HEK293T (cell line): Measurements from ENCODE around the gene PRPSAP1.

Experiments
- CTBP1 ChIP-seq: fragments of 450-650 bp; IDR thresholded peaks from 2 replicates; pipeline ENCODE4 v1.6.1; 2016; ENCODE audit warnings: borderline replicate concordance
- FOXK2 ChIP-seq: fragments of 450-650 bp; IDR thresholded peaks from 2 replicates; pipeline ENCODE4 v1.6.1; 2016; ENCODE audit warnings: mild to moderate bottlenecking
- HDGF ChIP-seq: fragments of 450-650 bp; IDR thresholded peaks from 2 replicates; pipeline ENCODE4 v1.6.1; 2017; ENCODE audit warnings: antibody characterized with exemption, borderline replicate concordance
- SP1 ChIP-seq: fragments of 450-650 bp; IDR thresholded peaks from 2 replicates; pipeline ENCODE4 v1.6.1; 2017
- SUZ12 ChIP-seq: fragments of 450-650 bp; IDR thresholded peaks from 2 replicates; pipeline ENCODE4 v1.6.1; 2016; ENCODE audit warnings: mild to moderate bottlenecking
- TARDBP ChIP-seq: fragments of 450-650 bp; IDR thresholded peaks from 2 replicates; pipeline ENCODE4 v1.6.1; 2016

DNA sequence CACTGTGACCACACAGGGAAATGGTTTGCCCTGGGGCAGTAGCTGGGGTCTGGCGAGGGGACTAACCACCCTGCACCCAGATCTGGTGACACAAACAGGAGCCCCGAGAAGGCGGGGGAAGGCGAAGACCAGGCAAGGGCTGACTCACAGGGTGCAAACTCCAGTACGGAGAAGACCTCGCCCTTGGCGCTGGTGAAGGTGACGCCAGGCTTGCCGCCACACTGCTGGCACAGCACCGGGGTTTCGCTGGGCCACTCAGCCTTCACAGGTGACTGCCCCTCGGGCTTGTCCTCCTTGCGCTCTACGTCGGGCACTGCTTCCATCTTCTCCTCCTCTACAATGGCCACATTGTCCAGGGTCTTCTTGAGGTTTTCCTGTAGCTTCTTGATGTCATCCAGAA lies 42.3 kb upstream of the PRPSAP1 start:
- no peak for TF ChIP-seq CTBP1
- TF ChIP-seq TARDBP = no peak
- TF ChIP-seq FOXK2 = no peak
- TF ChIP-seq SP1 = no peak
- no peak for TF ChIP-seq SUZ12
- no peak for TF ChIP-seq HDGF
